SHP77 treated with DMSO at 0.1 percent for 48 hours (cell line): Measurements from ENCODE around the gene HOXA7.

ENCODE experiments used
- DNase-seq: peaks from one replicate; lab custom pipeline; 2025; lab: John Stamatoyannopoulos, UW

Gene HOXA7

DNA sequence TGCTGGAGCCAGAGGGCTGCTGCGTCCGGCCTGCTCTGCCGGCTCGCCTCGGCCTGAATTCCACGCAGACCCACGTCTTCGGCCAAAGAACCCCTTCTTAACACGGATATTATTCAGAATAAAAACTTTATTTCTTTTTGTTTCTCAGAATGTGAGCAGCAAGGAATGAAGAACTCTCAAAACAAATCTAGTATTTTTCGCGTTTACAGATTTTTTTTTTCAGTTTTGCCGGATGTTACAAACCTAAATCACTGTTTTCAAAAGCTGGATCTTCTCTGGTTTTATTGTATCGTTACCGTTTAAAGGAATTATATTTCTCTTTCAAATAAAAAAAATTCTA, 49.6 kb downstream of the HOXA7 start:
- no peak for DNase-seq

DNA sequence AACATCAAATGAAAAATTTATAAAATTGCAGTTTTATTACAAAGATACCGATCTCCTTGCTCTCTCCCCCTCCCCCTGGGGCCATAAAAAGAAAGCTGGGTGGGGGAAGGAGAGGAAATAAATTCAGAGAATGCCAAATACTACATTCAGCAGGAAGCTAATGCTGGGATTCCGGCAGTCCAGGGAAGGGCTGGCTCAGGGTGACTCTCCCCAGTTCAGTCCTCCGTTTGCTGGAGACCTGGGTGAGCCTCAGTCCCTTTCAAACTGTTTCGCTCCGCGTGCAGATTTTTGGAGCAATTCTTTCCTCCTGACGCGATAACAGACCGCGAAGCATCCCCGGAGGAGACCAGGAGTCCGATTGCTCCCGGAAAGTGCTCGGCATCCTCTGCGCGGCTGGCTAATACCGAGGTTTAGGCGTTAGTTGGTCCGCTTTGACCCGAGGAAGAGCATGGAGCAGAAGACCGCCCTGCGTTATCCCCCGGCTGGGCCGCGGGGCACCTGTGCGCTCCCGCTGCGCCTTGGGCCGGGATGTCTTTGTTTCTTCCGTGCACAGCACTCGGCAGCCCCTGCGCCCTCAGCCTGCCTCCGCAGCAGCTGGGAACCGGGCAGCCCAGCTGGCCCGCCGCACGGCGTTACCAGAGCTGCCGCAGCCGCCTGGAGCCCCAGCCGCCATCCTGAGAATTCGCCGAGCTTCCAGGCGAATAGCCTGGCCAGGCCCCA, 50.1 kb downstream of the HOXA7 start:
- no peak for DNase-seq

- no peak for DNase-seq
Observed at GRCh38 chr7:27105301-27106031, 51.0 kb downstream of the HOXA7 start.

- DNase-seq, result no peak
Observed at GRCh38 chr7:27104341-27105058, 52.0 kb downstream of the HOXA7 start.
